ENCODE data around the gene EPS8L3. TPM values are rescaled to one million over a fixed set of nuclear protein-coding genes. Genes with fewer than 3 reads are reported as not detected.
"Not testable (repeated sequence)": the region's sequence is repeated elsewhere in the genome, so short reads cannot be mapped to it uniquely, and the experiment has no call there.

The EPS8L3 gene
- total RNA-seq, 2 experiments from 2014 or later = not detected

GRCh38 chr1:109770331-109771095 lies 6.8 kb upstream of the EPS8L3 start:
- CTCF ChIA-PET = interaction anchor here (1.1 to 13.8 kb wide), 2 partner anchors 133 to 212 kb away, joined by 3 to 247 read pairs; partner anchors contain the start of gene AHCYL1
- POLR2A ChIA-PET = no interaction called here

DNA sequence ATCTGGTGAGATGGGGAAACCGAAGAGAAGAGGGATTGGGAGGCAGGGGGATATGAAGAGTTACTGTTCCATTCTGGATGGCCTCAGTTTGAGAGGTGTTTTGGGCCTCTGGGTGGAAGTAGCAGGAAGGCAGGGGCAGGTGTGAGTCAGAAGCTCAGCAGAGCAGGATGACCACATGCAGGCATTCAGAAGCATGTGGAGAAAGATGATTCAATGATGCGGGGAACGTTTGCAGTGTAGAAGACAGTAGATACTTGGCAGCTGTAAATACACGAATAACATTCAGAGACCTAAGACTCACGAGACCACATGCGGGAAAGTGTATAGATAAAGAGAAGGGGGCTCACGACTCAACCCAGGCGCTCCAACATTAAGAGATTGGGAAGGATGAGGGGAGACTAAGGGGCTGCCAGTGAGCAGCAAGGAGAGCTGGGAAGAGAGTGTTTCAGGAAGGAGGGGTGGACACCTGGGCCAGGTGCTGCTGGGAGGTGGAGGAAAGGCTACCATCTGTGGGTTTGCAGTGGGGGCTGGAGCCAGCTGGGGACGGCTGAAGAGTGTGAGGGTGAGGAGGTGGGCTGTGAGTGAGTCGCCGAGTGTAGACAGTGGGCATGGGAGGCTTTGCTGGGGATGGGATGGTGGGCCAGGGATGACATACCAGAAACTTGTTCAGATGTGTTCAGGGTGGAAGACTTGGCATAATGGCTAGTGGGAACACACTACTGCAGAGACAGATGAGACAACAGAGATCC lies 5.8 kb upstream of the EPS8L3 start:
- CTCF ChIA-PET = no interaction called here

GRCh38 chr1:109768820-109769219 lies 5.1 kb upstream of the EPS8L3 start:
- CTCF ChIA-PET = no interaction called here
- POLR2A ChIA-PET = no interaction called here

More for the DNA sequence above, 5.8 kb upstream of the EPS8L3 start:
- POLR2A ChIA-PET = no interaction called here

GRCh38 chr1:109768335-109768650 lies 4.6 kb upstream of the EPS8L3 start:
- POLR2A ChIA-PET = no interaction called here
- CTCF ChIA-PET = no interaction called here

GRCh38 chr1:109767637-109768334 lies 4.1 kb upstream of the EPS8L3 start:
- POLR2A ChIA-PET = no interaction called here
- CTCF ChIA-PET = no interaction called here

- POLR2A ChIA-PET, CTCF ChIA-PET: not testable (repeated sequence)
These were observed 3.4 kb upstream of the EPS8L3 start for GRCh38 chr1:109766991-109767636.

DNA sequence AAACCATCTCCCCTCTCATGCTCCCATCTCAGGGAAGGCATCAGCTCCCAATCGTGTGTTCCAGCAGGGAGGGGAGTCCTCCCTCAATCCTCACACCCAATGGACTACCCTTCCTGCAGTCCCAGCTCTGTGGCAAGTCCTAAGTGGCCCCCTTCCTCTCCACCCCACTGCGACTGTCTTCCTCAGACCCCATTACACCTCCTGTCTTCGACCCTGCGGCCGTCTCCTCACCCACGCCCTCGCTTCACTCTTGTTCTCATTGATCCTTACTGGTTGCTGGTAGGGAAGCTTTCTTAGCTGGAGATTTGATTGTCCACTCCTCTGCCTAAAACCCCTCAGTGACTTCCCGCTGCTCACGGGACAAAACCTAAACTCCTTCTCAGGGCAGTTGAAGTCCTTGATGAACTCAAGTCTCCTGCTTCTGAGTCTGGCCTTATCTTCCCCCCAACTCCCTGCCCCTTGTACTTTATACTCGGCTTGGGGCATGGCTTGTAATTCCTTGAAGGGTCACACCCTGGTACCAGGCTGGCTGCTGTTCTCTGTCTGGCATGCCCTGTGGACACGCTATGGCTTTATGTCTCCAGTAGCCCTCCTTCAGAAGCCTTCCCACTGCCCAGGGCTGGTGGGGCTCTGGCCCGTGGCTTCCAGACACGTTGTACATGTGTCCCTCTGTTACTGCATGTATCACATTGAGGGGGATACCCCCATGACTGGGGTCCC lies 2.3 kb upstream of the EPS8L3 start:
- ChIA-PET CTCF (no interaction called here), POLR2A (no interaction called here)

DNA sequence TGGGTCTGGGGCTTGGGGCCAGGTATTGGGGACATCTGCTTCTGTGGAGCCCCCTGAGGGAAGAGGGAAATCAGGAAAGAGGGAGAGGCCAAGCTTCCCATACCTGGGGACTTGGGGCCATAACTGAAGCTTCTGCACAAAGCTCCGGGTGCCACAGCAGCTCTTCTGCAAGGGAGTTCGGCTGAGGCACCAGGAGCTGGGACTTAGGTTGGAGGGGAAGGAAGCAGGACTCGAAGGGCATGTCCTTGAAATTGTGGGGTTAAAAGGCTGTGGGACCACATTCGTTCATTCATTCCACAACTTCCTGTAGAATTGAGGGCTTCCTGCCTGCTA lies 1.7 kb upstream of the EPS8L3 start:
- CTCF ChIA-PET = interaction anchor here (1.5 kb wide), 1 partner anchor 8 kb away, joined by 4 read pairs; no protein-coding TSS in a partner anchor
- POLR2A ChIA-PET = no interaction called here

DNA sequence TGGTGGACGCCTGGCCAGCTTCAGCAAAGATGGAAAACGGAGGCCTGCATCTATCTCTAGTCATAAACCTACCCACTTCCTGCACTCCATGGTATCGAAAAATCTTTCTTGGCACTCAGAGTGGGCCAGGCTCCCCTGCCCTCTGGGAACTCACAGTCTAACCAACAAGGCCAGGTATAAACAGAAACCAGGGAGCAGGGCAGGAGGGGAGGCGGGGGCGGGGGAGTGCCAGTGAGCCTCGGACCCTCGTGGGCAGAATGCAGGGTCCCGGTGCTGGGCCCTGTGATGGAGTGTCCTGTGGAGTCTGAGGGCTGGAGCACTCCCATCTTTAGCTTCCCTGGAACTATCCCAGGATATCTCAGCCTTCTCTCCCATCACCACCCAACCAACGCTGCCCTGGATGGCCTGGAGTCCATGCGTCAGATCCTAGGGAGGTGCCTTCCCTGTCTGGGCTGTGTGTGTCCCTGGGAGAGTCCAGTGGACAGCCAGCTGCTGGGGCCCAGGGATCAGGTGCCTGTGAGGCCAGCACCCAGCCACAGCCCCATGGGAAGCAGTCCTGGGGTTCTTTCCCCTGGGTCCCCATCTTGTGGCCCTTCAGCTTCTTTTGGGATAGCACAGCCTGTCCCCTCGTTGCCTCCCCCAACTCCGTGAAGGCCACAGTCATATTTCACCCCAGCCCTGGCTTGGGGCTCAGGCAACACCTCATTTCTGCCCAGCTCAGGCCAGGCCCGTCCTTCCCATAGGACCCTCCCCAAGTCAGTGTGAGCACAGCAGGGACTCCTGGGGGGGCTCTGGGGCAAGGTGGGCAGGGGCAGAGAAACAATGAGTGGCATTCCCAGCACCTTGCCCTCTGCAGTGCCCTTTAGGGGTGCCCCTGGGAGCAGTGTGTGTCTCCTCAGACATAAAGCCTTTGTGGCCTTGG lies 1.1 kb upstream of the EPS8L3 start:
- ChIA-PET POLR2A (interaction anchor here (0.5 kb wide), 1 partner anchor 649 kb away, joined by 3 read pairs; no protein-coding TSS in a partner anchor), CTCF (interaction anchor here (1.5 kb wide), 1 partner anchor 8 kb away, joined by 4 read pairs; no protein-coding TSS in a partner anchor)

DNA sequence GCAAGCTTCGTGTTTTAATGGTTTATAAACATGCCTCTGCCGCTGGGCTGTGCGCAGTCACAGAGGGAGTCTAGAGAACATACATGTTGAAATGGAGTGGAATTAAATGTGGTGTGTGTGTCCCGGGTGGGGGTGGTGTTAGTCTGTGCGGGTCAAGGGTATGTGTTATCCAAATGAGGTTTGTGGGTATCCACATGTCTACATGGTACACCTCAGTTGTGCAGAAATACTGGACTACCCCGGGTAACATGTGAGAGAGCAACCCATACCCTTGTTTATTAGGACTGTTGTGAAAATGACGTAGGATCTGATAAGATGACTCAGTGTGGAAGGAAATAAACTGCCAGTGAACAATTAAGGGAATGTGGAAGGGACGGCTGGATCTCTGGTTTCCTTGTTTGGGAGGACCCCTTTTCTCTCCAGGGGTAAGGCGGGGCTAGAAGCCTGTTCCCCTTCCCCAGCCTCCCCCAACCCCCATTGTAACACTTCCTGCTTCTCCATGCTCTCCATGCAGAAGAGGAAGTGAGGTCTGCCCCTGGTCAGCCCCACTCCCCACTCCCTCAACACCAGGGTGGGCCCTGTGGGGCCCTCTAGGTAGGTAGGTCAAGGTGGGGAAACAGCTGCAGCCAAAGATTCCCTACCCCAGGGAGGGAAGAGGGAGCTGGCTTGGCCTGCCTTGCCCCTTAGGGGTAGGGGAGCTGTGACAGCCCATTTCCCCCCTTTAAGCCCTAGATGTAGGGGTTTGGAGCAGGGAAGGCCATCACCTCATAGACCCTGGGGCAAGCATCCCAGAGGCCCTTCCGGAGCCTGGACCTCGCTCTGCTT lies 690 bp downstream of the EPS8L3 start:
- ChIA-PET CTCF (interaction anchor here (0.9 kb wide), 1 partner anchor 106 kb away, joined by 3 read pairs; no protein-coding TSS in a partner anchor), POLR2A (no interaction called here)

GRCh38 chr1:109762039-109762585 lies 1.6 kb downstream of the EPS8L3 start:
- ChIA-PET POLR2A (no interaction called here), CTCF (interaction anchor here (0.6 kb wide), 1 partner anchor 23 kb away, joined by 3 read pairs; no protein-coding TSS in a partner anchor)

GRCh38 chr1:109761227-109762038 lies 2.3 kb downstream of the EPS8L3 start:
- CTCF ChIA-PET = interaction anchor here (0.6 kb wide), 1 partner anchor 22 kb away, joined by 3 read pairs; no protein-coding TSS in a partner anchor
- POLR2A ChIA-PET = no interaction called here

DNA sequence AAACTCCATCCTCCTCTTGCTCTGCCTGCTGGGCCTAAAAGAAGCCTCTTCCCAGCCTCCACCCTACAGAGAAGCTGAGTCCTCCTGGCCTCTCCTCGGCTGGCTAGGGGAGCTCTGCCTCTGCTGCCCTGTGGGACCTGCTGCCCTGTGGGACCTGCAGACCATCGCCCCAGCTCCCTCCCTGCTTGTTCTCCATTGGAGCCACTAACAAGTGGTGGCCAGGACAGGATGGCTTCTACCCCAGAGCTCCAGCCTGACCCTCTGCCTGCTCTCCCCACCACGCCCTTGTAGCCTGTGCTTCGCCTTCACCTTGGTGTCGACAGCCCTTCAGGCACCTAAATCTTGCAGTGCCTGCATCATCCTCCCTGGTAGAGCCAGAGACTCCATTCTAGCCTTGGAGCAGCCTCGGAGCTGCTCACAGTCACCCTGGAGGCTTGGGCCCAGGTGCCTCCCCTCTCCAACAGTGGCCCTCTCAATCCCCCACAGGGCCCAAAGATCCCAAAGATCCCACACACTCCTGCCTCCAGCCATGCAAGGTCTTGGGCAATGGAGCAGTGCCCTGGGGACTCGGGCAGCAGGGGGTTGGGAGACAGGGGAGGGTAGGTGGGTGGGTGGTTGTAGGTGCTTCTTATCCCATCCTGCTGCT lies 3.0 kb downstream of the EPS8L3 start:
- ChIA-PET POLR2A (no interaction called here), CTCF (no interaction called here)

DNA sequence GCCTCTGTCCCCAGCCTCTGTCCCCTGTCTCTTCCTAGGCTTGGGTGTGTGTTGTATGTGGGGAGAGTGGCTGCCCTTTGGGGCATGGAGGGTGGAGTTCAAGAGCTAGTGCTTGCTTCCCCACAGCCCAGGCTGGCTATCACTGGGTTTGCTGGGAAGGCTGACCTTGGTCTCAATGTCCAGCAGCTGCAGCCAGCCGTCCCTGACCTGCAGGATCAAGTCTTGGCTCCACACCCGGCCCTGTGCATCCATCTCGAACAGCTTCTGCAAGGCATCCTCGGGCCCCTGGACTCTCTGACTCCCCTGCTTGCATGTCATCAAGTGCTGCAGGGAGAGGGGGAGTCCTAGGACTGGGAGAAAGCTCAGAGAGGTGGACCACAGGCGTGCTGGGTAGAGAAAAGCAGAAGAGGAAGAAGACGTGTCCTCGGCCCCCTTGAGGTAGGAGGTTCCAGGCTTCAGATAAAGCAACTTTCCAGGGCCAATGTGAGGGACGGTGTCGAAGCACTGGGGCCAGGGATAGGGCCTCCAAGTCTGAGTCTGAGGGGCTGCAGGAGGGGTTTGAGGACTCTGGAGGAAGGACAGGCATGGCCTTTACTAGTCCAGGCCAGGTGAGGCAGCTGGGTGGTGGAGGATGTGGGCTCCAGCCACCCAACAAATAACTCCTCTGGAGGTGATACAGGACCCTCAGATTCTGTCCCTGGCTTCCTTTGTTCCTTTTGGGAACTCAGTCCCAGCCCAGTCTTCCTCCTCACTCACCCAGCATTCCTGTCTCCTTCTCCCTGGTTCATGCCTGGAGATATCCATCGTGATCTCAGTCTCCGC lies 4.0 kb downstream of the EPS8L3 start:
- POLR2A ChIA-PET = no interaction called here

More for the DNA sequence above, 4.0 kb downstream of the EPS8L3 start:
- CTCF ChIA-PET = interaction anchor here (0.7 to 1.0 kb wide), 2 partner anchors 225 to 392 kb away, joined by 3 to 4 read pairs; partner anchors contain the start of gene AHCYL1
